Osteocyte (in vitro differentiated cells): ENCODE results near the gene ACAD9. TPM values are rescaled to one million over a fixed set of nuclear protein-coding genes. Genes with fewer than 3 reads are reported as not detected.

Experiments used
- DNase-seq: peaks from one replicate; pipeline ENCODE4 v3.0.0; 2021; ENCODE audit warnings: mixed read lengths; ENCODE audit not compliant: unreplicated experiment; ENCODE audit errors: extremely low spot score
- H3K27ac Mint-ChIP-seq: one replicate; pipeline ENCODE4 v1.8.0; 2021; ENCODE audit warnings: mild to moderate bottlenecking, mixed read lengths; ENCODE audit not compliant: unreplicated experiment
- H3K27me3 Mint-ChIP-seq: one replicate; pipeline ENCODE4 v1.8.0; 2021; ENCODE audit warnings: mixed read lengths; ENCODE audit not compliant: unreplicated experiment
- H3K36me3 Mint-ChIP-seq: one replicate; pipeline ENCODE4 v1.8.0; 2021; ENCODE audit warnings: mixed read lengths; ENCODE audit not compliant: unreplicated experiment
- H3K4me1 Mint-ChIP-seq: one replicate; pipeline ENCODE4 v1.8.0; 2021; ENCODE audit warnings: mixed read lengths; ENCODE audit not compliant: unreplicated experiment
- H3K4me3 Mint-ChIP-seq: one replicate; pipeline ENCODE4 v1.8.0; 2021; ENCODE audit warnings: mild to moderate bottlenecking, moderate library complexity, mixed read lengths; ENCODE audit not compliant: unreplicated experiment
- H3K9me3 Mint-ChIP-seq: one replicate; pipeline ENCODE4 v1.8.0; 2021; ENCODE audit warnings: mixed read lengths; ENCODE audit not compliant: unreplicated experiment
- total RNA-seq: library from RNA; stranded (reverse); gene quantifications from 2 replicates; pipeline ENCODE4 v1.2.1, GENCODE V29; 2021
- TF ChIP-seq, protein P1 (sequence below): fragments of 200-600 bp; sonication (generic); IDR thresholded peaks from 2 replicates; pipeline ENCODE4 v1.5.0; 2021; ENCODE audit warnings: antibody characterized with exemption, mild to moderate bottlenecking, moderate library complexity

The ACAD9 gene
- total RNA-seq, 1 donor from 2014 or later, result 45.4 TPM

DNA sequence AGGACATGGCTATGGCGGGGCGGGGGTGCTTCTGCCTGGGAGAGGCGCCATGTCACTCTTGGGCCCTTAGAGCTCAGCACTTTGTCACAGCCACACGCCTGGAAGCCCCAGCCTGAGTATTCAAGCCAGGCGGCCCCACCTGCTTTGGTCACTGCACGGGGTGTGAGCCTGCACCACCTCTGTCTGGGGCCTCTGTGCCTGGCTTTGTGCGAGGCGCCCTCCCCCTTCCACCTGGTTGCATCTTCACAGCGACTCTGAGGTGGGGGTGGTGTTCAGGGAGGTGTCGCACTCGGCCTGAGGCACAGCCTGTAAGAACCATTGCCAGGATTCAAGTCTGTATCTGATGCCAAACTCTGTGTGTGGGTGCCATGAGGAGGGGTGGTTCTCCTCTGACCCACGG lies 24.1 kb downstream of the ACAD9 start:
- no peak for DNase-seq
- no peaks in the 10 kb centered on the region for H3K9me3 Mint-ChIP-seq
- H3K4me1 Mint-ChIP-seq, result no peaks in the 10 kb centered on the region
- TF ChIP-seq, protein P1, sequence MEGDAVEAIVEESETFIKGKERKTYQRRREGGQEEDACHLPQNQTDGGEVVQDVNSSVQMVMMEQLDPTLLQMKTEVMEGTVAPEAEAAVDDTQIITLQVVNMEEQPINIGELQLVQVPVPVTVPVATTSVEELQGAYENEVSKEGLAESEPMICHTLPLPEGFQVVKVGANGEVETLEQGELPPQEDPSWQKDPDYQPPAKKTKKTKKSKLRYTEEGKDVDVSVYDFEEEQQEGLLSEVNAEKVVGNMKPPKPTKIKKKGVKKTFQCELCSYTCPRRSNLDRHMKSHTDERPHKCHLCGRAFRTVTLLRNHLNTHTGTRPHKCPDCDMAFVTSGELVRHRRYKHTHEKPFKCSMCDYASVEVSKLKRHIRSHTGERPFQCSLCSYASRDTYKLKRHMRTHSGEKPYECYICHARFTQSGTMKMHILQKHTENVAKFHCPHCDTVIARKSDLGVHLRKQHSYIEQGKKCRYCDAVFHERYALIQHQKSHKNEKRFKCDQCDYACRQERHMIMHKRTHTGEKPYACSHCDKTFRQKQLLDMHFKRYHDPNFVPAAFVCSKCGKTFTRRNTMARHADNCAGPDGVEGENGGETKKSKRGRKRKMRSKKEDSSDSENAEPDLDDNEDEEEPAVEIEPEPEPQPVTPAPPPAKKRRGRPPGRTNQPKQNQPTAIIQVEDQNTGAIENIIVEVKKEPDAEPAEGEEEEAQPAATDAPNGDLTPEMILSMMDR, result no peak
- no peak overlapping the region for H3K4me3 Mint-ChIP-seq
- H3K27ac Mint-ChIP-seq, result no peak overlapping the region
- H3K36me3 Mint-ChIP-seq, result peaks cover 43% of the 10 kb centered on the region
- H3K27me3 Mint-ChIP-seq, result no peaks in the 10 kb centered on the region

DNA sequence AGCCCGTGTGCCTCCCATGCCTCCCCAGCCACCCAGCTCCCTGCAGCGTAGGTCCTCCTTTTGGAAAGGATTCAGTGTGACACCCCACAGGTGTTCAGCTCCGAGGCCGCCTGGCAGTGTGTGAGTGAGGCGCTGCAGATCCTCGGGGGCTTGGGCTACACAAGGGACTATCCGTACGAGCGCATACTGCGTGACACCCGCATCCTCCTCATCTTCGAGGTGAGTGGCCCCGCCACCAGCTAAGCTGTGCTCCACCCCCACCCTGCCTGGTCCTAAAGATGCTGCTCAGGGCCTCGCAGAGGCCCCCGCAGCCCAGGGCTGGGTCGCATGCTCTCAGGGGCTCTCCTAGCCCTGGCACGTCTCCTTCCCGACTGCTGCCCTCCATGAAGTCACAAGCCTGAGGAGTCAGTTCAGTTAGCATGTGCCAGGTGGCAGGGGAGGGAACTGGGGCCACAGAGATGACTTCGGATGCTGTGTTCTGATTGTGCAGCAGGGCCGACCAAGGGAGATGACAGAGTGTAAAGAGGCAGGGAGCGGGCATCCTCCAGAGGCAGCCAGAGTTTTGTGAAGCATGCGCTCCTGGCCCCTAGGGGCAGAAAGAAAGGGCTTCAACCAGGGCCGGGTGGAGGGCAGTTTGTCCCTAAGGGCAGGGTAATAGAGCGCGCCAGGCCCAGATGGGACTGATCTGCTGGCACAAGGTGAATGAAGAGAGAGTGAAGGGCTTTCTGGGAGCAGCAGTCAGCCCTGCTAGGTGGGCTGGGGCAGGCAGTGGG lies 26.8 kb downstream of the ACAD9 start:
- Mint-ChIP-seq H3K9me3 (no peaks in the 10 kb centered on the region), H3K27me3 (no peaks in the 10 kb centered on the region)
- TF ChIP-seq, protein P1, result no peak

DNA sequence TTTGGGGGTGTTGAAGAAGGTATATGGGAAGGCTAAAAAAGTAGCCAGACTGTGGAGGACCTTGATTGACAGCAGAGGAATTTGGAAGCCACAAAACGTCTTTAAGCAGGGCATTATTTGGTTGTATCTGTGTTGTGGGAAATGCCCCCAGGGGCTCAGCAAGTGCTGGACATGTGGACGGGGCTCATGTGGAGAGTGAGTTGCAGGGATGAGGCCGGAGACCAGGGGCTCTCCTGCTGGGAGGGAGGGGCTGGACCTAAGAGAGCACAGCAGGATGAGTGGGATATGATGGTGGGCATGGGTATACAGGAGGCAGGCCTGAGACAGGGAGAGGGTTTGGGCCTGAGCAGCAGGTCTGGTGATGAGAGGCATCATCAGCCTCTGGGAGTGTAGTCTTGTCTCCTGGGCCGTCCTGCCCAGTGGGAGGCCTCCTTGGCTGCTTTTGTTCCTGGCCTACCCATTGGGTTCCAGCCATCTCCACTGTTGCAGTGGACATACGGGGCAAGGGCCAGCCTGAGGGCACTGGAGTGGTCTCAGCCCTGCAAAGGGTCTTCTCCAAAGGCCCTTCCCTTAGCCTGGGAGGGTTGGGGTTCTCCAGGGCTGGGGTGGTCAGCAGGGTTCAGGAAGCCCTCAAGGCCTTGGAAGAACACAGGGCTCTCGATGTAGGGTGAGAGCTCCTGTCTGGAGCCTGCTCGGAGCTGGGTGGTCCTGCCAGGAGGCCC lies 27.5 kb downstream of the ACAD9 start:
- Mint-ChIP-seq H3K27ac (no peak overlapping the region), H3K4me3 (no peak overlapping the region), H3K4me1 (no peaks in the 10 kb centered on the region), H3K9me3 (no peaks in the 10 kb centered on the region), H3K36me3 (peaks cover 30% of the 10 kb centered on the region), H3K27me3 (no peaks in the 10 kb centered on the region)
- TF ChIP-seq, protein P1, result no peak
- no peak for DNase-seq

More for the DNA sequence above, 26.8 kb downstream of the ACAD9 start:
- peaks cover 36% of the 10 kb centered on the region for H3K36me3 Mint-ChIP-seq
- no peaks in the 10 kb centered on the region for H3K4me1 Mint-ChIP-seq
- no peak overlapping the region for H3K4me3 Mint-ChIP-seq
- DNase-seq, result no peak
- H3K27ac Mint-ChIP-seq, result no peak overlapping the region

DNA sequence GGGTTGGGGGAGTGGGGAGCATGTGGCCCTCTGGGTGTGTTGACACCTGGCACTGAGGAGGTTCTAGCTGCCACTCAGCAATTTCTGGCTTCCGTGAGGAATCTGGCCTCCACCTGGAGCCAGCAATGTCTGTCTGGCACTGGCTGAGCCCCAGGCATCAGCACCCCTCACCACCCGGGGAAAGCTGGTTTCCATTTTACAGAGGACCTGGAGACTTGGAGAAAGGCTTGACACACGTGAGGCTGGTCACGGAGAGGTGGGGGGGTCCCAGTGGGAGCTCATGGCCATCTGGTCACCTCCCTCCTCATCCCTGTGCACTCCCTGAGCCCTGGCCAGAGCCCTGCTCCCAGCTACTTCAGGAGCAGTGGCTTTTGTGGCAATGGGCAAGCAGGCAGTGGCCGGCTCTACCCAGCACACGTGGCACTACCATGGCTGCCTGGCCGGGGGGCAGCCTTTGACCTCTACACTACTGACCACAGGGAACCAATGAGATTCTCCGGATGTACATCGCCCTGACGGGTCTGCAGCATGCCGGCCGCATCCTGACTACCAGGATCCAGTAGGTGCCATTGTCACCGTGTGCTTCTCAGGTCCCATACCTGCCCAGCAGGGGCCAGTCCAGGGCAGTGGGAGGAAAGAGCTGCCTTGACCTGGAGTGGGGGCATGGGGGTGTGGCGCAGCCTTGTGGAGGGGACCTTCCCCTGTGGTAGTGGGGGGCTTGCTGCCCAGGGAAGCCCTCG lies 28.5 kb downstream of the ACAD9 start:
- H3K36me3 Mint-ChIP-seq, result peaks cover 37% of the 10 kb centered on the region
- H3K27ac Mint-ChIP-seq, result no peak overlapping the region
- H3K9me3 Mint-ChIP-seq, result no peaks in the 10 kb centered on the region
- H3K4me1 Mint-ChIP-seq, result no peaks in the 10 kb centered on the region
- no peak overlapping the region for H3K4me3 Mint-ChIP-seq
- TF ChIP-seq, protein P1, result no peak
- H3K27me3 Mint-ChIP-seq, result no peaks in the 10 kb centered on the region
- no peak for DNase-seq

DNA sequence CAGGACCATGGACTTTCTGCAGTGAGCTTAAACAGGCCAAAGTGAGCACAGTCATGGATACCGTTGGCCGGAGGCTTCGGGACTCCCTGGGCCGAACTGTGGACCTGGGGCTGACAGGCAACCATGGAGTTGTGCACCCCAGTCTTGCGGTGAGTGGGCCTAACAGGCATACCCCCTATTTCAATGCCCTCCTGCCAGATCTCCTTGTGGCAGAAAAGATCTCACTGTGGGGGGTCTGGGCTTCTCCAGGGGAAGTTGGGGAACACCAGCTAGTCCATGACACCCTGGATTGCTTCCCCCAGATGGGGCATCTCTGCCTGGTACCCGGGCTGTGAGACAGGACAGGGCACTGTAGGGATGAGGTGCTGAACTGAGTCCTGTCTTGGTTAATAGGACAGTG lies 29.5 kb downstream of the ACAD9 start:
- DNase-seq, result no peak
- no peaks in the 10 kb centered on the region for H3K27me3 Mint-ChIP-seq
- H3K9me3 Mint-ChIP-seq, result no peaks in the 10 kb centered on the region
- H3K4me3 Mint-ChIP-seq, result no peak overlapping the region
- TF ChIP-seq, protein P1, result no peak
- H3K27ac Mint-ChIP-seq, result no peak overlapping the region
- H3K36me3 Mint-ChIP-seq, result peaks cover 43% of the 10 kb centered on the region
- no peaks in the 10 kb centered on the region for H3K4me1 Mint-ChIP-seq
